H9 (cell line): ENCODE data around the gene ZMYM2. TPM values are rescaled to one million over a fixed set of nuclear protein-coding genes. Genes with fewer than 3 reads are reported as not detected.

Experiments used
- DNase-seq: peaks from one replicate; pipeline ENCODE4 v3.0.0-alpha.2; 2017
- H2AFZ ChIP-seq: one replicate; pipeline ENCODE4 v1.6.1; 2013; ENCODE audit warnings: mild to moderate bottlenecking, low read length, control low read depth, moderate library complexity
- H2AK5ac ChIP-seq: 2 replicates; pipeline ENCODE4 v1.6.1; 2013; ENCODE audit warnings: low read length, control low read depth, mixed read lengths; ENCODE audit not compliant: insufficient read length
- H2BK120ac ChIP-seq: one replicate; pipeline ENCODE4 v1.6.1; 2013; ENCODE audit warnings: low read depth, mild to moderate bottlenecking, low read length, control low read depth, inconsistent platforms; ENCODE audit not compliant: poor library complexity, severe bottlenecking
- H2BK12ac ChIP-seq: 2 replicates; pipeline ENCODE4 v1.6.1; 2013; ENCODE audit warnings: low read length, control low read depth, mixed read lengths, low read depth; ENCODE audit not compliant: insufficient read length
- H2BK15ac ChIP-seq: 2 replicates; pipeline ENCODE4 v1.6.1; 2013; ENCODE audit warnings: low read depth, low read length, control low read depth
- H2BK20ac ChIP-seq: one replicate; pipeline ENCODE4 v1.6.1; 2013; ENCODE audit warnings: low read depth, mild to moderate bottlenecking, low read length, control low read depth, inconsistent platforms; ENCODE audit not compliant: poor library complexity, severe bottlenecking
- H2BK5ac ChIP-seq: 2 replicates; pipeline ENCODE4 v1.6.1; 2013; ENCODE audit warnings: low read length, control low read depth, mixed read lengths; ENCODE audit not compliant: insufficient read length
- H3K14ac ChIP-seq: 2 replicates; pipeline ENCODE4 v1.6.1; 2013; ENCODE audit warnings: low read length, control low read depth; ENCODE audit not compliant: insufficient read depth
- H3K18ac ChIP-seq: 2 replicates; pipeline ENCODE4 v1.6.1; 2013; ENCODE audit warnings: low read depth, mild to moderate bottlenecking, mixed read lengths, low read length, control low read depth; ENCODE audit not compliant: insufficient read length
- H3K23ac ChIP-seq: 2 replicates; pipeline ENCODE4 v1.6.1; 2013; ENCODE audit warnings: low read length, control low read depth, mixed read lengths, low read depth; ENCODE audit not compliant: insufficient read length
- H3K23me2 ChIP-seq: 2 replicates; pipeline ENCODE4 v1.6.1; 2013; ENCODE audit warnings: low read depth, mild to moderate bottlenecking, mixed read lengths, low read length, control low read depth; ENCODE audit not compliant: insufficient read length, poor library complexity, severe bottlenecking
- H3K27ac ChIP-seq: 2 replicates; pipeline ENCODE4 v1.5.1; 2013; ENCODE audit warnings: low read length, control low read depth, mixed read lengths, low read depth; ENCODE audit not compliant: insufficient read length
- H3K27me3 ChIP-seq: 2 replicates; pipeline ENCODE4 v1.6.1; 2013; ENCODE audit warnings: low read length, control low read depth, inconsistent platforms; ENCODE audit not compliant: insufficient read depth
- H3K4ac ChIP-seq: 2 replicates; pipeline ENCODE4 v1.6.1; 2013; ENCODE audit warnings: low read depth, mild to moderate bottlenecking, control low read depth, inconsistent platforms, low read length, moderate library complexity
- H3K4me1 ChIP-seq: 2 replicates; pipeline ENCODE4 v1.6.1; 2013; ENCODE audit warnings: low read length, control low read depth, inconsistent platforms; ENCODE audit not compliant: insufficient read depth
- H3K4me2 ChIP-seq: 2 replicates; pipeline ENCODE4 v1.6.1; 2013; ENCODE audit warnings: low read length, control low read depth, mixed read lengths; ENCODE audit not compliant: insufficient read length, insufficient read depth
- H3K56ac ChIP-seq: 2 replicates; pipeline ENCODE4 v1.6.1; 2013; ENCODE audit warnings: low read depth, mild to moderate bottlenecking, mixed read lengths, low read length, control low read depth; ENCODE audit not compliant: insufficient read length
- H3K79me1 ChIP-seq: 2 replicates; pipeline ENCODE4 v1.6.1; 2013; ENCODE audit warnings: low read depth, mild to moderate bottlenecking, moderate library complexity, low read length, control low read depth, inconsistent platforms; ENCODE audit not compliant: insufficient read depth, poor library complexity, severe bottlenecking
- H3K79me2 ChIP-seq: 2 replicates; pipeline ENCODE4 v1.6.1; 2013; ENCODE audit warnings: low read length, control low read depth, inconsistent platforms; ENCODE audit not compliant: insufficient read depth
- H3K9ac ChIP-seq: 2 replicates; pipeline ENCODE4 v1.6.1; 2013; ENCODE audit warnings: low read length, control low read depth, mixed read lengths; ENCODE audit not compliant: insufficient read length; ENCODE audit errors: extremely low read depth
- H3K9me3 ChIP-seq: one replicate; pipeline ENCODE4 v1.6.1; 2013; ENCODE audit warnings: low read depth, low read length, inconsistent platforms; ENCODE audit not compliant: control insufficient read depth
- H3T11ph ChIP-seq: one replicate; pipeline ENCODE4 v1.6.1; 2013; ENCODE audit warnings: mild to moderate bottlenecking, low read length, control low read depth, inconsistent platforms
- H4K20me1 ChIP-seq: one replicate; pipeline ENCODE4 v1.6.1; 2013; ENCODE audit not compliant: control insufficient read depth, insufficient read length, insufficient read depth
- H4K5ac ChIP-seq: 2 replicates; pipeline ENCODE4 v1.6.1; 2013; ENCODE audit warnings: low read depth, mild to moderate bottlenecking, mixed read lengths, low read length, control low read depth; ENCODE audit not compliant: insufficient read length
- H4K8ac ChIP-seq: replicated peaks from 2 replicates; pipeline ENCODE4 v1.6.1; 2013; ENCODE audit warnings: low read length, control low read depth, mixed read lengths, low read depth; ENCODE audit not compliant: insufficient read length
- H4K91ac ChIP-seq: 2 replicates; pipeline ENCODE4 v1.6.1; 2013; ENCODE audit warnings: low read depth, mild to moderate bottlenecking, moderate library complexity, mixed read lengths, low read length, control low read depth; ENCODE audit not compliant: insufficient read length
- H3K27ac Mint-ChIP-seq, 3 experiments: 2 replicates in 2 of 3; 3 replicates in 1 of 3; pipeline ENCODE4 v1.8.0; 2020 to 2021; ENCODE audit warnings: mixed read lengths in 3 of 3, mild to moderate bottlenecking in 1 of 3, moderate library complexity in 1 of 3
- H3K27me3 Mint-ChIP-seq: 2 replicates; pipeline ENCODE4 v1.8.0; 2021; ENCODE audit warnings: low read depth, mild to moderate bottlenecking, moderate library complexity, mixed read lengths
- H3K36me3 Mint-ChIP-seq, 3 experiments: 2 replicates in 2 of 3; 3 replicates in 1 of 3; pipeline ENCODE4 v1.8.0; 2020 to 2021; ENCODE audit warnings: low read depth in 3 of 3, mixed read lengths in 3 of 3; ENCODE audit not compliant: insufficient read depth in 1 of 3
- H3K4me1 Mint-ChIP-seq, 2 experiments: 2 replicates each; pipeline ENCODE4 v1.8.0; 2020; ENCODE audit warnings: mixed read lengths in 2 of 2
- H3K4me3 Mint-ChIP-seq, 2 experiments: 2 replicates in 1 of 2; 3 replicates in 1 of 2; pipeline ENCODE4 v1.8.0; 2020 to 2021; ENCODE audit warnings: mild to moderate bottlenecking in 2 of 2, mixed read lengths in 2 of 2, moderate library complexity in 1 of 2
- H3K9me3 Mint-ChIP-seq, 2 experiments: 2 replicates in 1 of 2; 3 replicates in 1 of 2; pipeline ENCODE4 v1.8.0; 2020; ENCODE audit warnings: mild to moderate bottlenecking in 2 of 2, mixed read lengths in 2 of 2, moderate library complexity in 1 of 2
- CTCF ChIP-seq: fragments of 200-600 bp; sonication (generic); conservative IDR thresholded peaks from 3 replicates; pipeline ENCODE4 v1.8.0; 2021; ENCODE audit warnings: antibody characterized with exemption, mild to moderate bottlenecking
- WGBS: extraction: QIAGEN DNeasy Blood & Tissue Kit; methylation state at CpG from one replicate; pipeline ENCODE4 v1.1.7; 2013; ENCODE audit warnings: missing lambda C conversion rate, low lambda C conversion rate, mixed read lengths; ENCODE audit not compliant: insufficient read length; ENCODE audit errors: extremely low coverage; 5-methylcytosine and 5-hydroxymethylcytosine counted together
- total RNA-seq: library from RNA; stranded (reverse); gene quantifications from 2 replicates; pipeline ENCODE4 v1.2.1, GENCODE V29; 2021

Gene ZMYM2
- total RNA-seq, 1 experiment from 2014 or later: 173 TPM

- no peak overlapping the region for H4K8ac ChIP-seq
- no peak overlapping the region for H3K27ac Mint-ChIP-seq
- no peak overlapping the region for H3K4ac ChIP-seq
- H3K36me3 Mint-ChIP-seq: peaks cover 23 to 62% (median 55%) of the 10 kb centered on the region in 3 experiments
- H3K79me2 ChIP-seq: no peaks in the 10 kb centered on the region
- H2BK20ac ChIP-seq: no peak overlapping the region
- WGBS: no CpG with 5 or more reads among the region's 2 CpGs
- no peaks in the 10 kb centered on the region for H3K9me3 Mint-ChIP-seq
- no peak overlapping the region for H4K5ac ChIP-seq
- no peak overlapping the region for H3K18ac ChIP-seq
- peaks cover 7% of the 10 kb centered on the region for H3K4me1 ChIP-seq
- no peaks in the 10 kb centered on the region for H3K27me3 ChIP-seq
- DNase-seq: no peak
- H3K9ac ChIP-seq: no peak overlapping the region
- H2BK5ac ChIP-seq: no peak overlapping the region
- H3K27ac ChIP-seq: no peak overlapping the region
- no peak overlapping the region for H3K23ac ChIP-seq
- no peak overlapping the region for H3T11ph ChIP-seq
- H3K4me2 ChIP-seq: no peak overlapping the region
- H4K91ac ChIP-seq: no peak overlapping the region
- peaks cover 63 to 71% of the 10 kb centered on the region in 2 experiments for H3K4me1 Mint-ChIP-seq
- H4K20me1 ChIP-seq: no peaks in the 10 kb centered on the region
- H3K27me3 Mint-ChIP-seq: no peaks in the 10 kb centered on the region
- no peak overlapping the region for H2BK15ac ChIP-seq
- H2BK120ac ChIP-seq: no peak overlapping the region
- no peak for TF ChIP-seq CTCF
- H3K23me2 ChIP-seq: no peaks in the 10 kb centered on the region
- H2AK5ac ChIP-seq: no peak overlapping the region
- no peak overlapping the region for H3K4me3 Mint-ChIP-seq
- H2AFZ ChIP-seq: no peak overlapping the region
- no peak overlapping the region for H2BK12ac ChIP-seq
- H3K79me1 ChIP-seq: no peaks in the 10 kb centered on the region
- H3K9me3 ChIP-seq: no peaks in the 10 kb centered on the region
- H3K14ac ChIP-seq: no peak overlapping the region
- no peak overlapping the region for H3K56ac ChIP-seq
Measured at GRCh38 chr13:20053891-20054290, 95.4 kb downstream of the ZMYM2 start.
